Measurements from ENCODE around the gene HLA-DRA. TPM values are rescaled to one million over a fixed set of nuclear protein-coding genes. Genes with fewer than 3 reads are reported as not detected.

HLA-DRA gene
- polyA plus RNA-seq, 1 donor (not counting 4 experiments of a cell fraction or from before 2014, with no cell fraction given): 0.21 TPM

DNA sequence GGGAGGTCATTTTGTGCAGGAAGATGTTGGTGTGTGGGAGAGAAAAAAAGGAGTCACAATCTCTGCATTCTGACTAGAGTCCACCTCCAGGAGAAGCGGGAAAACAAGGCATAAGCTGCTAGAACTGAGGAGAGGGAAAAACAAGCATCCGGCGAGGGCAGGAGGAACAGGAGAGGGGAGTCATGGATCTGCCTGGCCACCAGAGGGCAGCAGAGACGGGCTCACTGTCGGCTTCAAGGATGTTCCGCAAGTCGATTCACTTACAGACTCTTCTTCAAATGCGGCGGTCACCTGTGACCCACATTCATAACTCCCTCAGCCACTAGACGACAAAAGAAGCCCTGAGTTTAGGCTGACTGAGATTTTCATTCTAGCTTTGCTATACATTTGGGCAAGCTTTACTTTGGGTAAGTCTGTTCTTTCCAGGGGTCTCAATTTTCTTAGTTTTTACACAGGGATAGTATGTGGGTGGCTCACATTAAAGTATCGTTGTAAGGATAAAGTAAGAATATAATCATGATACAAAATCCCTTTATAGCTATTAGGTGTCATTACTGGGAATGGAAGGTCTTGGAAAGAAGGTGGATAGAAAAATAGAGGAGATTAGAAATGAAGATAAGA, 26.1 kb upstream of the HLA-DRA start:
- Histone ChIP-seq H2AFZ (ENCODE audit: control insufficient read depth, low read length) (no peak overlapping the region), H3K9ac (ENCODE audit: control insufficient read depth, extremely low read depth, insufficient read depth, low read length) (no peak overlapping the region), H3K4me1 (ENCODE audit: control insufficient read depth, extremely low read depth, insufficient read depth, low read length) (peaks cover 5% of the 10 kb centered on the region), H3K9me1 (ENCODE audit: control insufficient read depth, extremely low read depth, insufficient read depth, low read length) (no peaks in the 10 kb centered on the region), H3K27ac (ENCODE audit: control insufficient read depth, insufficient read depth, low read length) (no peak overlapping the region), H4K20me1 (ENCODE audit: control insufficient read depth, extremely low read depth, insufficient read depth, low read length) (no peaks in the 10 kb centered on the region), H3K4me3 (ENCODE audit: control insufficient read depth in 2 of 3, extremely low read depth in 1 of 3, insufficient read depth in 2 of 3, low read depth in 1 of 3, low read length in 3 of 3) (no peak overlapping the region), H3K9me3 (ENCODE audit: control insufficient read depth, low read depth, low read length) (no peaks in the 10 kb centered on the region), H3K79me2 (ENCODE audit: control insufficient read depth, insufficient read depth, low read length) (no peaks in the 10 kb centered on the region), H3K36me3 (ENCODE audit: control insufficient read depth in 2 of 2, extremely low read depth in 1 of 2, insufficient read depth in 2 of 2, low read length in 2 of 2) (no peaks in the 10 kb centered on the region), H3K4me2 (ENCODE audit: control insufficient read depth, extremely low read depth, insufficient read depth, low read depth, low read length) (peak overlapping the region; percentile 16), H3K27me3 (ENCODE audit: control insufficient read depth, extremely low read depth, insufficient read depth, low read length) (peaks cover 7% of the 10 kb centered on the region)
- dilution Hi-C loops (cut with MboI; ENCODE audit: extremely low pct_ligation_motif_present, low sequenced_read_pairs): no loop called here
- TF ChIP-seq, protein P1, sequence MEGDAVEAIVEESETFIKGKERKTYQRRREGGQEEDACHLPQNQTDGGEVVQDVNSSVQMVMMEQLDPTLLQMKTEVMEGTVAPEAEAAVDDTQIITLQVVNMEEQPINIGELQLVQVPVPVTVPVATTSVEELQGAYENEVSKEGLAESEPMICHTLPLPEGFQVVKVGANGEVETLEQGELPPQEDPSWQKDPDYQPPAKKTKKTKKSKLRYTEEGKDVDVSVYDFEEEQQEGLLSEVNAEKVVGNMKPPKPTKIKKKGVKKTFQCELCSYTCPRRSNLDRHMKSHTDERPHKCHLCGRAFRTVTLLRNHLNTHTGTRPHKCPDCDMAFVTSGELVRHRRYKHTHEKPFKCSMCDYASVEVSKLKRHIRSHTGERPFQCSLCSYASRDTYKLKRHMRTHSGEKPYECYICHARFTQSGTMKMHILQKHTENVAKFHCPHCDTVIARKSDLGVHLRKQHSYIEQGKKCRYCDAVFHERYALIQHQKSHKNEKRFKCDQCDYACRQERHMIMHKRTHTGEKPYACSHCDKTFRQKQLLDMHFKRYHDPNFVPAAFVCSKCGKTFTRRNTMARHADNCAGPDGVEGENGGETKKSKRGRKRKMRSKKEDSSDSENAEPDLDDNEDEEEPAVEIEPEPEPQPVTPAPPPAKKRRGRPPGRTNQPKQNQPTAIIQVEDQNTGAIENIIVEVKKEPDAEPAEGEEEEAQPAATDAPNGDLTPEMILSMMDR (optimal IDR thresholded peaks at IDR 0.05 in 1 of 3, IDR thresholded peaks at IDR 0.05 in 1 of 3, conservative IDR thresholded peaks at IDR 0.05 in 1 of 3; ENCODE audit: extremely low read depth in 1 of 3, insufficient read depth in 2 of 3, low read length in 3 of 3): peak; percentile 93 to 98 (median 98)
- TF ChIP-seq EZH2 (IDR thresholded peaks at IDR 0.05; ENCODE audit: low read length): peak; percentile 49
- DNase-seq (ENCODE audit: low read depth, low spot score) (no peak), FAIRE-seq (peak; percentile 65)

DNA sequence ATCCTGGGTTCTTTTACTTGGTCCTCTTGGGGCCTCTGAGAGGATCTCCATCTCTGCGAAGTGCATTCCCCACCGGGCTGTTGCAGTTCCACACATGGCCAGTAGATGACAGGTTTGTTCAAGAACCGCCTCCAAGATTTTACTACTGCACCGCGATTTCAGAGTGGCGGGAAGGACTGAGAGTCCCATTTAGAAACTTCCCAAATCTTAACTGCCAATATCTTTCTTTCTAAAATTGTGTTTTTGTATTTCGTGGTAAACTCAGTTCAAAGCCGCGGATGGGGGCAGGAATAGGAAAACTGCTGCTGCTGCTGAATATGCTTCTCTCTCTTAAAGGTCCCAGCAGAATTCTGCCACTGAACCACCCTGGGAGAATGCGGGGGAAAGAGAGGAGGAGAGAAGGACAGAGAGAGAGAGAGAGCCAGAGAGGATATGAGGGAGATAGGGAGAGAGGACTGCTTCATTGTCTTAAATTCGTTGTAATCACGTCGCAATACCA, 24.1 kb upstream of the HLA-DRA start:
- no peak overlapping the region for H2AFZ ChIP-seq (ENCODE audit: control insufficient read depth, low read length)
- H3K4me2 ChIP-seq (ENCODE audit: control insufficient read depth, extremely low read depth, insufficient read depth, low read depth, low read length): peak overlapping the region; percentile 75
- H3K9me3 ChIP-seq (ENCODE audit: control insufficient read depth, low read depth, low read length): no peaks in the 10 kb centered on the region
- H3K4me1 ChIP-seq (ENCODE audit: control insufficient read depth, extremely low read depth, insufficient read depth, low read length): peaks cover 5% of the 10 kb centered on the region
- no peak overlapping the region for H3K27ac ChIP-seq (ENCODE audit: control insufficient read depth, insufficient read depth, low read length)
- H3K36me3 ChIP-seq (ENCODE audit: control insufficient read depth in 2 of 2, extremely low read depth in 1 of 2, insufficient read depth in 2 of 2, low read length in 2 of 2): no peaks in the 10 kb centered on the region
- H4K20me1 ChIP-seq (ENCODE audit: control insufficient read depth, extremely low read depth, insufficient read depth, low read length): no peaks in the 10 kb centered on the region
- dilution Hi-C loops (cut with MboI; ENCODE audit: extremely low pct_ligation_motif_present, low sequenced_read_pairs): no loop called here
- peaks cover 12% of the 10 kb centered on the region for H3K27me3 ChIP-seq (ENCODE audit: control insufficient read depth, extremely low read depth, insufficient read depth, low read length)
- peak; percentile 79 for FAIRE-seq
- TF ChIP-seq, protein P1 (optimal IDR thresholded peaks at IDR 0.05 in 1 of 3, IDR thresholded peaks at IDR 0.05 in 1 of 3, conservative IDR thresholded peaks at IDR 0.05 in 1 of 3; ENCODE audit: extremely low read depth in 1 of 3, insufficient read depth in 2 of 3, low read length in 3 of 3): peak; percentile 84 to 99 (median 93)
- no peak for TF ChIP-seq EZH2 (IDR thresholded peaks at IDR 0.05; ENCODE audit: low read length)
- H3K4me3 ChIP-seq (ENCODE audit: control insufficient read depth in 2 of 3, extremely low read depth in 1 of 3, insufficient read depth in 2 of 3, low read depth in 1 of 3, low read length in 3 of 3): peak overlapping the region in 1 of 3 experiments; percentile 26
- H3K79me2 ChIP-seq (ENCODE audit: control insufficient read depth, insufficient read depth, low read length): no peaks in the 10 kb centered on the region
- no peaks in the 10 kb centered on the region for H3K9me1 ChIP-seq (ENCODE audit: control insufficient read depth, extremely low read depth, insufficient read depth, low read length)
- H3K9ac ChIP-seq (ENCODE audit: control insufficient read depth, extremely low read depth, insufficient read depth, low read length): no peak overlapping the region
- DNase-seq (ENCODE audit: low read depth, low spot score): no peak

All from keratinocyte (primary cell).